ENCODE results near the gene BEST1.
A peak's percentile ranks its signal among the peaks of the same experiment; 100 is the strongest.

The BEST1 gene

GRCh38 chr11:61916737-61917333, 33.3 kb upstream of the BEST1 start:
- DNase-seq = no peak

- no peak for DNase-seq
Observed at GRCh38 chr11:61917334-61918109, 32.6 kb upstream of the BEST1 start, which contains the start of gene RAB3IL1. Gene RAB3IL1, minus strand, starts transcription at chr11:61917566. Its CDS starts 199 bp downstream, at chr11:61917367.

GRCh38 chr11:61918251-61918937, 31.8 kb upstream of the BEST1 start:
- DNase-seq = no peak

- no peak for DNase-seq
Observed at GRCh38 chr11:61918938-61919704, 31.0 kb upstream of the BEST1 start.

- DNase-seq = no peak
Observed at GRCh38 chr11:61919705-61920631, 30.2 kb upstream of the BEST1 start.

GRCh38 chr11:61921446-61921845, 28.7 kb upstream of the BEST1 start:
- DNase-seq = no peak

- no peak for DNase-seq
Observed at GRCh38 chr11:61922539-61922938, 27.6 kb upstream of the BEST1 start.

- no peak for DNase-seq
Observed at GRCh38 chr11:61923166-61924063, 26.7 kb upstream of the BEST1 start.

GRCh38 chr11:61924064-61924455, 26.1 kb upstream of the BEST1 start:
- DNase-seq = no peak

- DNase-seq = no peak
Observed at GRCh38 chr11:61925736-61926135, 24.4 kb upstream of the BEST1 start.

- no peak for DNase-seq
Observed at GRCh38 chr11:61926235-61926634, 23.9 kb upstream of the BEST1 start.

- DNase-seq = no peak
Observed at GRCh38 chr11:61927501-61927900, 22.6 kb upstream of the BEST1 start.

- no peak for DNase-seq
Observed at GRCh38 chr11:61928606-61929005, 21.5 kb upstream of the BEST1 start.

- DNase-seq = no peak
Observed at GRCh38 chr11:61930933-61931332, 19.2 kb upstream of the BEST1 start.

GRCh38 chr11:61935861-61936260, 14.3 kb upstream of the BEST1 start:
- DNase-seq = no peak

GRCh38 chr11:61940466-61940865, 9.7 kb upstream of the BEST1 start:
- DNase-seq = no peak

- no peak for DNase-seq
Observed at GRCh38 chr11:61945191-61945590, 5.0 kb upstream of the BEST1 start.

GRCh38 chr11:61946894-61947293, 3.3 kb upstream of the BEST1 start:
- DNase-seq = no peak

- DNase-seq = peak; percentile 83
Observed at GRCh38 chr11:61947486-61948210, 2.5 kb upstream of the BEST1 start.

GRCh38 chr11:61948505-61948904, 1.6 kb upstream of the BEST1 start:
- DNase-seq = no peak

Measured in NCI-H2227 treated with DMSO at 0.1 percent for 48 hours (cell line).